Hepatocyte (in vitro differentiated cells): ENCODE measurements around the gene AHCYL2. TPM values are rescaled to one million over a fixed set of nuclear protein-coding genes. Genes with fewer than 3 reads are reported as not detected.

Experiments
- DNase-seq: peaks from one replicate; pipeline ENCODE4 v3.0.0-alpha.2; 2016; ENCODE audit warnings: low spot score
- H2AFZ ChIP-seq: fragments of 200-600 bp; sonication (generic); 2 replicates; pipeline ENCODE4 v1.6.0; 2016; ENCODE audit warnings: antibody characterized with exemption, mild to moderate bottlenecking
- H3K27ac ChIP-seq: fragments of 200-600 bp; sonication (generic); 2 replicates; pipeline ENCODE4 v1.5.1; 2016; ENCODE audit warnings: mild to moderate bottlenecking
- H3K27me3 ChIP-seq: fragments of 200-600 bp; sonication (generic); 2 replicates; pipeline ENCODE4 v1.6.1; 2016
- H3K36me3 ChIP-seq: fragments of 200-600 bp; sonication (generic); replicated peaks from 2 replicates; pipeline ENCODE4 v1.5.1; 2016; ENCODE audit warnings: low read depth; ENCODE audit not compliant: insufficient read depth
- H3K4me1 ChIP-seq: fragments of 200-600 bp; sonication (generic); 2 replicates; pipeline ENCODE4 v1.5.1; 2016; ENCODE audit warnings: mild to moderate bottlenecking, moderate library complexity; ENCODE audit not compliant: insufficient read depth
- H3K4me2 ChIP-seq: fragments of 200-600 bp; sonication (generic); 2 replicates; pipeline ENCODE4 v1.6.0; 2016
- H3K4me3 ChIP-seq: fragments of 200-600 bp; sonication (generic); 2 replicates; pipeline ENCODE4 v1.5.1; 2016; ENCODE audit warnings: mild to moderate bottlenecking
- H3K79me2 ChIP-seq: fragments of 200-600 bp; sonication (generic); 2 replicates; pipeline ENCODE4 v1.6.0; 2017; ENCODE audit warnings: mild to moderate bottlenecking
- H3K9me2 ChIP-seq: fragments of 200-600 bp; sonication (generic); replicated peaks from 2 replicates; pipeline ENCODE4 v1.6.0; 2017; ENCODE audit warnings: mild to moderate bottlenecking; ENCODE audit not compliant: insufficient read depth
- H3K9me3 ChIP-seq: fragments of 200-600 bp; sonication (generic); 2 replicates; pipeline ENCODE4 v1.5.1; 2016; ENCODE audit warnings: low read depth, mild to moderate bottlenecking
- H4K20me1 ChIP-seq: fragments of 200-600 bp; sonication (generic); 2 replicates; pipeline ENCODE4 v1.6.0; 2016; ENCODE audit warnings: mild to moderate bottlenecking; ENCODE audit not compliant: insufficient read depth, poor library complexity, severe bottlenecking
- CTCF ChIP-seq: fragments of 200-600 bp; sonication (generic); IDR thresholded peaks from 2 replicates; pipeline ENCODE4 v1.5.1; 2016; ENCODE audit warnings: antibody characterized with exemption, mild to moderate bottlenecking; ENCODE audit not compliant: poor library complexity
- EZH2 ChIP-seq: fragments of 200-600 bp; sonication (generic); IDR thresholded peaks from 2 replicates; pipeline ENCODE4 v1.6.1; 2016; ENCODE audit warnings: antibody characterized with exemption, mild to moderate bottlenecking, borderline replicate concordance
- EZH2phosphoT487 ChIP-seq: fragments of 200-600 bp; sonication (generic); IDR thresholded peaks from one replicate; pipeline ENCODE4 v1.6.1; 2018; ENCODE audit warnings: antibody characterized with exemption, mild to moderate bottlenecking, low read depth, moderate library complexity; ENCODE audit not compliant: unreplicated experiment, severe bottlenecking
- WGBS: methylation state at CpG from one replicate; pipeline ENCODE4 v1.1.6; 2016; ENCODE audit warnings: low lambda C conversion rate; ENCODE audit errors: missing lambda C conversion rate; 5-methylcytosine and 5-hydroxymethylcytosine counted together
- polyA plus RNA-seq: library from polyadenylated mRNA; unstranded; fragments of >200 nt; fragmentation: Nextera tagmentation; extraction: Ambion mirVana; gene quantifications from 2 replicates; pipeline ENCODE4 v1.2.1, GENCODE V29; 2016
- total RNA-seq: library from RNA; depleted of rRNA; stranded (reverse); fragments of >200 nt; gene quantifications from 2 replicates; pipeline ENCODE4 v1.2.3, GENCODE V29; 2014

AHCYL2 gene
- total and polyA plus RNA-seq, 2 experiments from 2014 or later = 13.7 to 20.0 TPM

- H3K36me3 ChIP-seq = no peaks in the 10 kb centered on the region
- H3K79me2 ChIP-seq = peaks cover 9% of the 10 kb centered on the region
- 86% methylated on average over 6 of the region's 6 CpGs for WGBS
Measured at GRCh38 chr7:129266181-129266580, 41.4 kb downstream of the AHCYL2 start.

GRCh38 chr7:129270077-129270476 lies 45.2 kb downstream of the AHCYL2 start:
- no peaks in the 10 kb centered on the region for H3K27me3 ChIP-seq
- H3K4me1 ChIP-seq = no peaks in the 10 kb centered on the region
- peaks cover 3% of the 10 kb centered on the region for H3K79me2 ChIP-seq
- H3K9me2 ChIP-seq = no peaks in the 10 kb centered on the region
- H3K4me3 ChIP-seq = no peak overlapping the region
- H2AFZ ChIP-seq = no peak overlapping the region
- TF ChIP-seq EZH2phosphoT487 = no peak
- no peak for TF ChIP-seq EZH2
- no peak for TF ChIP-seq CTCF
- H3K4me2 ChIP-seq = no peak overlapping the region
- DNase-seq = no peak
- no peaks in the 10 kb centered on the region for H3K36me3 ChIP-seq
- no peak overlapping the region for H3K27ac ChIP-seq
- no peaks in the 10 kb centered on the region for H4K20me1 ChIP-seq
- H3K9me3 ChIP-seq = no peaks in the 10 kb centered on the region
- WGBS = 92% methylated on average over 3 of the region's 3 CpGs

More at GRCh38 chr7:129266181-129266580, 41.4 kb downstream of the AHCYL2 start:
- TF ChIP-seq CTCF = no peak
- TF ChIP-seq EZH2phosphoT487 = no peak
- TF ChIP-seq EZH2 = no peak
- Histone ChIP-seq H3K9me2 (no peaks in the 10 kb centered on the region), H3K27ac (no peak overlapping the region), H3K9me3 (no peaks in the 10 kb centered on the region), H4K20me1 (no peaks in the 10 kb centered on the region), H2AFZ (no peak overlapping the region), H3K27me3 (no peaks in the 10 kb centered on the region), H3K4me2 (no peak overlapping the region), H3K4me1 (no peaks in the 10 kb centered on the region), H3K4me3 (no peak overlapping the region)
- DNase-seq = no peak

- Histone ChIP-seq H3K79me2 (peaks cover 3% of the 10 kb centered on the region), H3K4me2 (no peak overlapping the region), H3K4me3 (no peak overlapping the region), H3K36me3 (no peaks in the 10 kb centered on the region), H3K27me3 (no peaks in the 10 kb centered on the region), H4K20me1 (no peaks in the 10 kb centered on the region), H3K4me1 (no peaks in the 10 kb centered on the region), H3K27ac (no peak overlapping the region), H2AFZ (no peak overlapping the region), H3K9me2 (no peaks in the 10 kb centered on the region), H3K9me3 (no peaks in the 10 kb centered on the region)
- peak; percentile 58 for DNase-seq
- TF ChIP-seq EZH2phosphoT487 (no peak), CTCF (peak; percentile 42), EZH2 (no peak)
- 75% methylated on average over 5 of the region's 5 CpGs for WGBS
Measured at GRCh38 chr7:129271500-129272355, 46.9 kb downstream of the AHCYL2 start.
